Endometrial microvascular endothelial cells (primary cell): ENCODE measurements around the gene CELF4. TPM values are rescaled to one million over a fixed set of nuclear protein-coding genes. Genes with fewer than 3 reads are reported as not detected.

ENCODE experiments used
- in situ Hi-C: cut with HindIII; loops from 2 replicates; pipeline ENCODE4 v1.10.0; 2017; ENCODE audit warnings: low sequenced_read_pairs, low pct_unique_long_range_greater_than_20kb; ENCODE audit errors: inconsistent ontology term
- total RNA-seq: library from RNA; depleted of rRNA; stranded (reverse); fragments of >200 nt; gene quantifications from one replicate; pipeline ENCODE4 v1.2.3, GENCODE V29; 2015; ENCODE audit errors: inconsistent ontology term

Gene CELF4
- total RNA-seq, 1 donor from 2014 or later, result not detected

DNA sequence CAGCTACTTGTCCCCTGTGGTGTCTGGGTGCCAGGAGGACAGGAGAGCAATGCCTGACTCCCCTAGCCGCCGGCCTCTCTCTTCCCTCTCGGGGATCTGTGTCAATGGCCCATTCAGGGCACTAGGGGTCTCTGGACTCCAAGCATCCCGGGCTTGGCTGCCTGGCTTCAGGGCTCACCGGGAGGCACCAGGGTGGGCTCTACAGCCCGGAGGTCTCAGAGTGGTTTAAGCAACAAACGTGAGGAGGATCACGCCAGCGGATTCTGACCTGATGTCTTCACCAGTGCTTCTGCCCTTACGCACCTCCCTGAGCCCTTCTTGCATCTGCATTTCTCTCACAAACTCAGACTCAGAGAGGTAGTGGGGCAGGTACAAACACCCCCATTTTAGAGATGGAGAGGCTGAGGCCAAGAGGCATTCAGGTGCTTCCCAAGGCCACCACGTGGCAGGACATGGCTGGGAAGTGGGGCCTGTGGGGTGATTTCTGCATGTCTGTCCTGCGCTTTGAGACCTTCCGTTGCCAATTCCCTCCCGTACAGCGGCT, 243.0 kb downstream of the CELF4 start:
- in situ Hi-C loops, result no loop called here

DNA sequence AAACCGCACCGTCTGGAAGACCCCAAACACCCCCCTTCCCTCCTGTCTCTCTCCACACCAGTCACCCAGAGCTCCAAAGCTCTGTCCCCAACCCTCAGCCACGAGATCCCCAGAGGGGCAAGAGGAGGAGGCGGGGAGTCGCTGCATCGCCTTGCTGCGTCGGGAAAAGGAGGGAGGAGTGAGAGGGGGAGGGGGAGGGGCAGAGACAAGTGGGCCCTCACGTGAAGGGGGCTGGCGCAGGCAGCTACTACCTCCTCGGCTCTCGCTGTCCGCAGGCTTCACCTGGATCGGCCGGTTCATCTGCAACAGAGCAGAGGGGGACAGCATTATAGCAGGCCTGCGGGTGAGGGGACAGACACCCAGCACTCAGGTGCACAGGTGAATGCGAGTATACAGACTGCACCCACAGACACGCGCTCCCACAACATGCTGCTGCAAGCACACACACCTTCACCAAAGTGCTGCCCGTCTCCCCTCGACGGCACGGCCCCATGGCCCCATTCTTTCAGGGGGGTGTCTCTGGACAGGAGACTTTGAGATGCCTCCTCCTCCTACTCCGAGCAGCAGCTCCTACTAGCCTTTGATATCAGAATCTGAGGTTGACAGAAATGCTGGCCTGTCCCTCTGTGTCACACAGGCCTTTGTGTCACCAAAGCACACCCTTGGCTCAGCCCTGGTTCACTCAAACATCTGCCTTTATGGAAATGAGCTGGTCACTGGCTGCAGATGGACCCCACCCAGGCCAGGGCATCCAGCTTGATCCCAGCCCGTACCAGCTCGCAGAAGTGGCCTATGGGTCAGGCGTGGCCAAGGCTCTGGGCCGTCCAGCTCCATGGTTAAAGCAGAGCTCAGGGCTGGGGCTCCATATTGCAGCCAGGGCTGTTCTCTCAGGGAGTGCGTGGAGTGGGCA, 243.8 kb downstream of the CELF4 start:
- in situ Hi-C loops, result no loop called here

DNA sequence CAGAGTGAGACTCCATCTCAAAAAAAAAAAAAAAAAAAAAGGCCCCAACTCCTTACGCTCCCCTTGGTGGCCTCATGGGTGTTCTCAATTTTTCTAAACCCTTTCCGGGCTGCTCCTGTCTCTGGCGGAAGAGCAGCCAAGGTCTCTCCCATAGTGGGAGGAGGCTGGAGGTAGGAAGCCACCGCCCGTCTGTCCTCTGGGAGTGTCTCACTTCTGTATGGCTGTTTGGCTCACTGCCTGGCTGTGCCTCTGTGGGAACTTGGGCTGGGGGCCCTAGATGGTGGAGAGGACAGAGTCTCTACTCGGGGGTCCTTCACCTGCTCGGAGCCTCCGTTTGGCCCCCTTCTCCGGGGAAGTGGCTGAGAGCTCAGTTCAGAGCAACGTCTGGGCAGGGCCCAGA, 245.3 kb downstream of the CELF4 start:
- in situ Hi-C loops, result no loop called here

DNA sequence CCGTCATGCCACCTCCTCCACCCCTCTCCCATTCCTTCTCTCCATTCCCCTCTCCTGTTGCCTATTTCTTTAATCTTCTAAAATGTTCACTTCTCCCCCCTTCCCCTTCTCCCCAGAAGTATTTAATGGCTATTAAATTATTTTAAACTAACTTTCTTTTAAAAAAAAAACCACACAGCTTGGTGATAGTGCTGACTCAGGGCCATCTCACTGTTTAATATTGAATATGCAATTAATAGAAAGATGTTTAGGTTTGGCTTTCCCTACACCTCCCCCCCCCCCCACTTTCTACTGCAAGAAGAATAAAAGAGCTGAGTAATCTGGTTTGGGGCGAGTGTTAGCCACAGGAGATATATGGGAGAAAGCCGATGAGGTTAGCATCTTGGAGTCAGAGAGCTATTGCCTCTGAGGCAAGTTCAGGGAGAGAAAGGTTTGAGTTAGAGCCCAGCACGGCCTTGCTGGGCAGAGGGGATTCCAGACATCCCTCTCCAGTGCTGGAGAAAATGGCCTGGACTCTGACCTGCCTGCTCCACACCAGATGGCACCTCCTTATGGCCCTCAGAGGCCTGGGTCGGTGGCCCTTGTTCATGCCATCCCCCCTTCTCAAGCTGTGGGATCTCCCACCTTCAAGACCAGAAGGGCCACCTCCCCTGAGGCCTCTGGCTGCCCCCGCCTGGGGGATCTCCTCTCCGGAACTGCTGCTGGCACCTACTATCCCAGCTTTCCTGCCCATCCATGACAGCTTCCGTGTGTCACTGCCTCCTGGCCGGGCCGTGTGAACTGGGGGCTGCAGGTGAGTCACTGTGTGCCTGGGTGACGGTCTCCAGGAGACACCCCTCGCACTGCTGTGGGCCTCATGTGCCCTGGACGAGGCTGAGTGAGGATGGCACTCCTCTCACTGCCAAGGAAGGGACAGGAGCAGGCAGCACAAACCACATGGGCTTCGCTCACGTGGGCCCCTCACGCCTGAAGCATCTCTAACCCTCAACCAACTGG, 246.9 kb downstream of the CELF4 start:
- in situ Hi-C loops, result no loop called here

GRCh38 chr18:37317486-37317885, 248.1 kb downstream of the CELF4 start:
- in situ Hi-C loops, result no loop called here

DNA sequence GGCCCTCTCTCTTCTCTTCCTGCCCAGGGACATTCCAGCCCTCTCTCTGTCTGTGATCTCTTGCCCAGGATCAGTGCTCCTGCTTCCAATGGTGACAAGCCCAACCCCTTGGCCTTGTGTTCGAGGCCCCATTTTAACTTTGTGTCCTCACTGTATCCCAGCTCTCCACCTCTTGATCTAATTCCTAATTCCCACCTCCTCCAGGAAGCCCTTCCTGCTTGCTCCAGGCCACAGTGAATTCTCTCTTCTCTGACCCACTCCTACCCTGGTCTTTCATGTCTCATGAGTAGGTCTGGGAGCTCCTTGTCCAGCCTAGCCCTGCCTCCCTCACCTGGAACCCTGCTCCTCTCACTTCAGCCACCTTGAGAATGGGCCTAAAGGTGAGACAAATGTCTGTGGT, 249.1 kb downstream of the CELF4 start:
- in situ Hi-C loops, result no loop called here

GRCh38 chr18:37315935-37316334, 249.7 kb downstream of the CELF4 start:
- in situ Hi-C loops, result no loop called here

DNA sequence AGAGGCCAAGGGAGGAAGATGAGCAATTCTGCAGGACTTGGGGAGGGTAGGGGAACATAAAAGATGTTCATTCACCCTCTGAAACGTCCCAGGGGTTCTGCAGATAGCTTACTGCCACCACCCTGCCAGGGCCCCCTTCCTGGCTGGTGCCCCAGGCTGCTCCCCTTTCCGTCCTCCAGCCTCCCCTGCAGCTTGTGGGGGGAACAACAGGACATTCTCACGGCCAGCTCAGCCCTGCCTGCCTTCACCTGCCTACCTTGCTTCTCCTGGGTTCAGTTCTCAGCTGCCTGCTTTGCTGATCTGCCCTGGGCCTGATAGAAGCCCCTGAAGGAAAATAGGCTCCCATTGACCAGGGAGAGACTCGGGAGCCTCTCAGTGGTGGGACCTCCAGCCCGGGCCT, 251.1 kb downstream of the CELF4 start:
- in situ Hi-C loops, result no loop called here

GRCh38 chr18:37313624-37314023, 252.0 kb downstream of the CELF4 start:
- in situ Hi-C loops, result no loop called here

- in situ Hi-C loops, result no loop called here
Measured at GRCh38 chr18:37309861-37310260, 255.7 kb downstream of the CELF4 start.

GRCh38 chr18:37309059-37309458, 256.5 kb downstream of the CELF4 start:
- in situ Hi-C loops, result no loop called here

- in situ Hi-C loops, result no loop called here
Measured at GRCh38 chr18:37307181-37307580, 258.4 kb downstream of the CELF4 start.

DNA sequence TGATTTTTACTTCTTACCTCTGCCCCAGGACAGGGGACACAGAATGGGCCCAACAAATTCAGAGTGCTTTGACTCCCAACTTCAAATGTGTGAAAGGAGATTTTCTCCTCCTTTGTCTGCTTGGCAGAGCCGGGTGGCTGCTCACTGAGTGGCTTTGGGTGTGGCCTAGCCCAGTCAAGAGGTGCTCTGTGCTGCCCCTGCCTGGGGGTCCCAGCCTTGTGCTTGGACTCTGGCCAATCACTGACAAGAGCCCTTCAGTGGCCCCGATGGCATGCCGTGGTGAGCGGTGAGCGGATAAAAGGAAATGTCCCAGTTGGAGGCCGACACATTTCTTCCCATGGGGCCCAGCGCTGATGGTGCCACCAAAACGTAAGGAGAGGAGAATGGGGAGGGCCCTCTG, 259.2 kb downstream of the CELF4 start:
- in situ Hi-C loops, result no loop called here

DNA sequence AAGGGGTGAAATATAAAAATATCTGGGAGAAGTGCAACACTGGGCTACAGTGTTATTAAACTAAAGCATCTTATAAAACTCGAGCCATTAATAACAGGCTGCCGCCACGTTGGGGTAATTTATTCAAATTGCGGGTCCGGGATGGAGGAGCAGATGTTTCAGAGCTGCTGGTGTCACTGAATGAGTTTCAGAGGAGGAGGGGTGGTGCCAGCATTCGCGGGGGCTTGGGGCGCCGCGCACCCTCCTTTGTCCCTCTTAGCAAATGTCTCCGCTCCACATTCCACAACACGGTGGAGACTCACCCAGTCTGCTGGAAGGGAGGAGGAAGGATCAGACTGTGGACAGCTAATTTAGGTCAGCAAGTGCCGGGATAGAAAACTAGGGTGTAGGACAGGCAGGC, 260.5 kb downstream of the CELF4 start:
- in situ Hi-C loops, result no loop called here

DNA sequence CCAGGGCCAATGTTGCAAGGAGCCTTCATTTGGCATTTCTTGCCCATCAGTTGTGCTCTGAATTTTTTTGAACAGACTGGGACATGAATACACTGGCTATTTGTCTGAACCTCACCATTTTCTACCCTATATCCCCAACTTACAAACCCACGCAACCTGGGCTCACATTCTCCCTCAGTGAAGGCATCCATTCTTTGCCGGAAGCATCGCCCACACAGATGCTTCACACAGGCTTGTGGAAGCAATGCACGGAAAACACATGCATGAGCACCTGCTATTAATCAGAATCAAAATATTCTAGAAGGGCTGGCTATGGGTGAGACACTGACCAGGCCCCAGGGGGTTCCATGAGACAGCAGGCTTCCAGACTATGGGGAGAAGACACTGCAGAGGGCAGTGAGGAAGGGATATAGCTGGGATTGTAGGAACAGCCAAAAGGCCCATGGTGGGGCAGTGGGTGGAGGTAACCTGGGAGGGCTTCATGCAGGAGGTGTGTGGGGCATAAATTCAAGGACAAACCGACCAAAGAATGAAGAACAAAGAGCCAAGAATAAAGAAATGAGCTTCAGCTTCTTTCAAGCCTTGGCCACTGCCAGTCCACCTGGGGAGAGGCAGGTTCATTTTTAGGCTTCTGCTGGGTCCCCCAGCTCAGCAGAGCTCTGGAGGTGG, 261.5 kb downstream of the CELF4 start:
- in situ Hi-C loops, result no loop called here

DNA sequence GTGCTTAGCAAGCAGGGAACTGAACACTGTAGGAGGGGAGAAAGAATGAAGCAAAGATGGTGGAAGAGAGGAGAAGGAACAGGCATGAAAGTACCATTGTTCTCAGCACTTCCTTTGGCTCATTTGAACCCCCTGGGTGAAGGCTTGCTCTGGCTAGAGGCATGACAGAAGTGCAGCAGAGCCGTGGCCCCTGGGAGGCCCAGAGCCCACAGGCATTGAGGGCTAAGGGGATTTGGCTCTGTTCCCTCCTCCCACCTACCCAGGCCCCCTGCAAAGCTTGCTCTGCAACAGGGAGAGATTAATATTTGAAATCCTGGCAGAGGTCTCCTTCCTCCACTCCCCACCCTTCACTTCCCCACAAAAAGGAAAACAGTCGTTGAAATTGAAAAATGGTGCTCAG, 262.6 kb downstream of the CELF4 start:
- in situ Hi-C loops, result no loop called here

DNA sequence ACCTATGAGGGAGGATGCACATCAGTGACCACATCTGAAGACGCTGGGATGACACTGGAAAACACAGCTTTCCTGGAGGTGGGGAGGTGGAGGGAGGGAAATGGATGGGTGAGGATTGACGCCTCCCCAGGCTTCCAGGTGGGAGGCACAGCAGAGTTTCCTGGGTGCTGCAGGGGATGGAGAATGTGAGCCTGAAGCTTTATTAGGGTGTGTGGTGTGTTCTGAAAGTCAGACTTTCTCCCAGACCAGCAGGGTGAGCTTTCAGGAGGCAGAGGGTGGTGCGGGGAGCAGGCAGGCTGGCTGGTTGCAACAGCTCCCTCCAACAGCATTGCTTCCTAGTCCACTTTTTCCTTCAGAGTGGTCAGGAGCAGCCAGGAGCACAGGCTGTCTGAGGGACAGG, 263.1 kb downstream of the CELF4 start:
- in situ Hi-C loops, result no loop called here

GRCh38 chr18:37299471-37300304, 265.9 kb downstream of the CELF4 start:
- in situ Hi-C loops, result no loop called here
